ENCODE results near the gene TMEM200A. TPM values are rescaled to one million over a fixed set of nuclear protein-coding genes. Genes with fewer than 3 reads are reported as not detected.

TMEM200A gene
- total and polyA plus RNA-seq, 8 donors: 1.5 to 12.6 (median 3.2) TPM

DNA sequence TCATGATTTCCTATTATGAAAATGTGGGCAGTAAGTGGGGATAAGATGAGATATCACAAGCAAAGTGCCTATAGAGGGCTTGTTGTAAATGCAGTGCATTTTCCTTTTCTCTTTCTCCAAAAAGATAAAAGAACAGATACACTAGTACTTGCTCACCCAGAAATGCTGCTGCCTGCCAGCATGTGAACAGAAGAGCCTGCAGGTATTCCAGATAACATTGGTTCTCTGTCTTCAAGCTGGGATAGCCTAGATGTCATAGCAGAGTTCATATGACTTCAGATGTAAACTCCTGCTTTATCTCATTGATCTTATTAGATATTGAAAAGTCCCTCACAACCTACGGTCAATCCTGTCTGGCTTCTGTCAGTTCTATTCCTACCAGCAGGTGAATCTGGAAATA is 123.7 kb downstream of the TMEM200A start:
- TF ChIP-seq CTCF (IDR thresholded peaks at IDR 0.05): no peak

More for the DNA sequence above, 123.7 kb downstream of the TMEM200A start:
- DNase-seq (no peak), ATAC-seq (no peak)
- intact Hi-C loops (cut with DNase I): no loop called here
- Histone ChIP-seq H3K27ac (no peak overlapping the region), H3K4me1 (no peaks in the 10 kb centered on the region), H3K27me3 (no peaks in the 10 kb centered on the region), H3K9me3 (peaks cover 0 to 4% of the 10 kb centered on the region in 2 donors), H3K36me3 (no peaks in the 10 kb centered on the region), H3K4me3 (no peak overlapping the region)

Other genes starting within 250 kb of the TMEM200A start
- gene SAMD3, start 143.1 kb upstream of the TMEM200A start, total RNA-seq: 1 to 10 TPM; 2.7 TPM
- gene SAMD3, start 143.1 kb upstream of the TMEM200A start, polyA plus RNA-seq (ENCODE audit: insufficient read length in 6 of 6): 1 to 10 TPM in 3 of 6 donors, under 1 TPM in 3; 0.56 to 1.8 (median 1.1) TPM

Data from left lung (tissue), 10 donors.